C4-2B (cell line): Measurements from ENCODE around the gene CD19.
A peak's percentile ranks its signal among the peaks of the same experiment; 100 is the strongest.

Source experiments
- CTCF ChIP-seq: fragments of 450-650 bp; conservative IDR thresholded peaks from 2 replicates; pipeline ENCODE4 v1.5.1; 2017; ENCODE audit warnings: mild to moderate bottlenecking
- ZFX ChIP-seq: fragments of 450-650 bp; IDR thresholded peaks from 2 replicates; pipeline ENCODE4 v1.6.1; 2017

GRCh38 chr16:28925386-28926228 lies 6.2 kb upstream of the CD19 start:
- TF ChIP-seq CTCF (no peak), ZFX (peak; percentile 44; the same call in 1 of the 2 replicates)
